ENCODE data around the gene LDB1. TPM values are rescaled to one million over a fixed set of nuclear protein-coding genes. Genes with fewer than 3 reads are reported as not detected.

LDB1 gene
- polyA plus RNA-seq (2012; ENCODE audit: insufficient read length, low read depth) = 79.5 TPM

- peak; percentile 40 for TF ChIP-seq POLR2AphosphoS5 (IDR thresholded peaks at IDR 0.05; ENCODE audit: low read depth, low read length)
- TF ChIP-seq FOXP2 (optimal IDR thresholded peaks at IDR 0.05; ENCODE audit: borderline replicate concordance, extremely low read depth, extremely low read length, insufficient read depth) = peak; percentile 86
- TF ChIP-seq SIN3A (IDR thresholded peaks at IDR 0.05; ENCODE audit: borderline replicate concordance, insufficient read depth, low read length) = no peak
- TF ChIP-seq TAF1 (IDR thresholded peaks at IDR 0.05; ENCODE audit: borderline replicate concordance, insufficient read depth, low read length) = no peak; the same call in 1 of the 2 replicates
- no peak for TF ChIP-seq REST (IDR thresholded peaks at IDR 0.05; ENCODE audit: insufficient read depth in 1 of 2, low read depth in 2 of 2, low read length in 2 of 2)
These were observed at the start of gene LDB1 for GRCh38 chr10:102120142-102120990. Gene LDB1, minus strand, starts transcription at chr10:102120368. Its CDS starts 258 bp downstream, at chr10:102120110.

- TF ChIP-seq TAF1 (IDR thresholded peaks at IDR 0.05; ENCODE audit: borderline replicate concordance, insufficient read depth, low read length) (no peak), SIN3A (IDR thresholded peaks at IDR 0.05; ENCODE audit: borderline replicate concordance, insufficient read depth, low read length) (no peak), FOXP2 (optimal IDR thresholded peaks at IDR 0.05; ENCODE audit: borderline replicate concordance, extremely low read depth, extremely low read length, insufficient read depth) (no peak), REST (IDR thresholded peaks at IDR 0.05; ENCODE audit: insufficient read depth in 1 of 2, low read depth in 2 of 2, low read length in 2 of 2) (no peak), POLR2AphosphoS5 (IDR thresholded peaks at IDR 0.05; ENCODE audit: low read depth, low read length) (no peak)
These were observed 47.7 kb upstream of the LDB1 start for GRCh38 chr10:102167861-102168260.

- TF ChIP-seq TAF1 (IDR thresholded peaks at IDR 0.05; ENCODE audit: borderline replicate concordance, insufficient read depth, low read length) (no peak), POLR2AphosphoS5 (IDR thresholded peaks at IDR 0.05; ENCODE audit: low read depth, low read length) (no peak), REST (IDR thresholded peaks at IDR 0.05; ENCODE audit: insufficient read depth in 1 of 2, low read depth in 2 of 2, low read length in 2 of 2) (no peak), FOXP2 (optimal IDR thresholded peaks at IDR 0.05; ENCODE audit: borderline replicate concordance, extremely low read depth, extremely low read length, insufficient read depth) (no peak), SIN3A (IDR thresholded peaks at IDR 0.05; ENCODE audit: borderline replicate concordance, insufficient read depth, low read length) (no peak)
These were observed 43.3 kb upstream of the LDB1 start for GRCh38 chr10:102163342-102163989.

GRCh38 chr10:102159831-102160230, 39.7 kb upstream of the LDB1 start:
- no peak for TF ChIP-seq TAF1 (IDR thresholded peaks at IDR 0.05; ENCODE audit: borderline replicate concordance, insufficient read depth, low read length)
- TF ChIP-seq POLR2AphosphoS5 (IDR thresholded peaks at IDR 0.05; ENCODE audit: low read depth, low read length) = no peak
- TF ChIP-seq FOXP2 (optimal IDR thresholded peaks at IDR 0.05; ENCODE audit: borderline replicate concordance, extremely low read depth, extremely low read length, insufficient read depth) = no peak

GRCh38 chr10:102159051-102159597, 39.0 kb upstream of the LDB1 start:
- TF ChIP-seq SIN3A (IDR thresholded peaks at IDR 0.05; ENCODE audit: borderline replicate concordance, insufficient read depth, low read length) (no peak), POLR2AphosphoS5 (IDR thresholded peaks at IDR 0.05; ENCODE audit: low read depth, low read length) (no peak), REST (IDR thresholded peaks at IDR 0.05; ENCODE audit: insufficient read depth in 1 of 2, low read depth in 2 of 2, low read length in 2 of 2) (no peak), FOXP2 (optimal IDR thresholded peaks at IDR 0.05; ENCODE audit: borderline replicate concordance, extremely low read depth, extremely low read length, insufficient read depth) (no peak), TAF1 (IDR thresholded peaks at IDR 0.05; ENCODE audit: borderline replicate concordance, insufficient read depth, low read length) (no peak)
